HUES6 (cell line): ENCODE data around the gene MYH16.
"Not testable (repeated sequence)": the region's sequence is repeated elsewhere in the genome, so short reads cannot be mapped to it uniquely, and the experiment has no call there.

ENCODE experiments used
- H3K27ac ChIP-seq: 2 replicates; pipeline ENCODE4 v1.7.0; 2013; ENCODE audit warnings: low read depth, mild to moderate bottlenecking, low read length, inconsistent platforms
- H3K27me3 ChIP-seq: 2 replicates; pipeline ENCODE4 v1.6.1; 2013; ENCODE audit warnings: low read length; ENCODE audit not compliant: control insufficient read depth, insufficient read depth
- H3K36me3 ChIP-seq: 2 replicates; pipeline ENCODE4 v1.6.1; 2013; ENCODE audit warnings: low read length; ENCODE audit not compliant: control insufficient read depth, insufficient read depth
- H3K4me1 ChIP-seq: 2 replicates; pipeline ENCODE4 v1.6.1; 2013; ENCODE audit warnings: low read length; ENCODE audit not compliant: control insufficient read depth, insufficient read depth
- H3K4me3 ChIP-seq: 2 replicates; pipeline ENCODE4 v1.5.1; 2013; ENCODE audit warnings: low read depth, low read length
- H3K9ac ChIP-seq: one replicate; pipeline ENCODE4 v1.6.1; 2013; ENCODE audit warnings: mild to moderate bottlenecking, low read length
- H3K9me3 ChIP-seq: 2 replicates; pipeline ENCODE4 v1.6.1; 2013; ENCODE audit warnings: low read depth, low read length; ENCODE audit not compliant: control insufficient read depth, insufficient read depth

MYH16 gene

GRCh38 chr7:99357701-99358490 is 85.3 kb downstream of the MYH16 start:
- peaks cover 61% of the 10 kb centered on the region for H3K36me3 ChIP-seq
- H3K9ac ChIP-seq: no peak overlapping the region
- H3K4me3 ChIP-seq: no peak overlapping the region
- H3K27ac ChIP-seq: no peak overlapping the region
- H3K27me3 ChIP-seq: no peaks in the 10 kb centered on the region
- no peaks in the 10 kb centered on the region for H3K4me1 ChIP-seq
- no peaks in the 10 kb centered on the region for H3K9me3 ChIP-seq

GRCh38 chr7:99358521-99358920 is 85.9 kb downstream of the MYH16 start:
- H3K27me3 ChIP-seq, H3K9ac ChIP-seq, H3K9me3 ChIP-seq, H3K27ac ChIP-seq, H3K4me3 ChIP-seq, H3K4me1 ChIP-seq: not testable (repeated sequence)
- H3K36me3 ChIP-seq: peaks cover 66% of the 10 kb centered on the region

GRCh38 chr7:99359465-99360154 is 87.0 kb downstream of the MYH16 start:
- no peak overlapping the region for H3K27ac ChIP-seq
- H3K4me3 ChIP-seq: no peak overlapping the region
- H3K9ac ChIP-seq: no peak overlapping the region
- no peaks in the 10 kb centered on the region for H3K4me1 ChIP-seq
- peaks cover 68% of the 10 kb centered on the region for H3K36me3 ChIP-seq
- no peaks in the 10 kb centered on the region for H3K9me3 ChIP-seq
- no peaks in the 10 kb centered on the region for H3K27me3 ChIP-seq
